Measurements from ENCODE around the gene CCN6. TPM values are rescaled to one million over a fixed set of nuclear protein-coding genes. Genes with fewer than 3 reads are reported as not detected.
A peak's percentile ranks its signal among the peaks of the same experiment; 100 is the strongest.

CCN6 gene
- total and polyA plus RNA-seq, 7 donors, result 0.01 TPM; not detected in 6

DNA sequence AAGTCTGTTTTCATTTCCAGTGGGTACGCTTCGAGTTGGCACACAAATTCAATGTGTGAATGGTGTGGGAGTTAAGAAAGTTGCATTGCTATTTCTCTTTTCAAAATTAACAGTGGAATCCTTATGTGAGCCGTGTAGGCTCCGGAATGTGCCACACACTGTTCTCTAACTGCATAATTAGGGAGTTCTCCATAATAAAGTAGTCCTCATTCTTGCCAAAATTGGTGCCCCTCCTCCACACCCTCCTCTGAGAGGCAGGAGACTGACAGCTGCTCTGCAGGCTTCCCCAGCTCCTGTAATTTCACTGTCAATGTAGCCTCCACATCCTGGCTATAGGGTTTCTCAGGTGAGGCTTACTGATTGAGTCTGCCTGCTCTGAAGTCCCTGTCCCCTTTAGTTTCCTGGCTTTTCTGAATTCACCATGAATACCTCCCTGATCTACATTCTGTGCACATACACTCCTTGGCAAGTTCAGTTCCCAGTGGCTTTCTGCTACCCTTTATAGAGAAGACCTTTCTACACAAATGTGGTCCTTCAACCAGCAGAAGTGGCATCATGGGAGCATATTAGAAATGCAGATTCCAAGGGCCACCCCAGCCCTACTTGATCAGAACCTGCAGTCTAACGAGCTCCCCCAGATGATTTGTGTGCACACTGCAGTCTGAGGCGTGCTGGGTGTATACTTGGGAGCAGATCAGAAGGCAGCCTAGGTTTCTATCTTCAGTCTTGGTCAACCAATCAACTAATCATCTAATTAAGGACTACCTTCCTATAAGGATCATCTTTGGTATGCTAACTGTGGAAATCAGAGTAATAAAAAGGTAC, 19.9 kb upstream of the CCN6 start:
- Histone ChIP-seq H3K27ac (no peak overlapping the region), H3K4me1 (no peaks in the 10 kb centered on the region), H3K4me3 (no peak overlapping the region), H3K36me3 (ENCODE audit: insufficient read depth in 1 of 2, low read depth in 1 of 2) (no peaks in the 10 kb centered on the region), H3K27me3 (ENCODE audit: insufficient read depth in 3 of 3, low read length in 2 of 3) (peaks cover 0 to 4% (median 0%) of the 10 kb centered on the region in 3 donors), H3K9me3 (no peaks in the 10 kb centered on the region)
- WGBS, 3 donors, result 57 to 73% (median 61%) methylated on average over 6 of the region's 6 CpGs
- TF ChIP-seq, protein P1, sequence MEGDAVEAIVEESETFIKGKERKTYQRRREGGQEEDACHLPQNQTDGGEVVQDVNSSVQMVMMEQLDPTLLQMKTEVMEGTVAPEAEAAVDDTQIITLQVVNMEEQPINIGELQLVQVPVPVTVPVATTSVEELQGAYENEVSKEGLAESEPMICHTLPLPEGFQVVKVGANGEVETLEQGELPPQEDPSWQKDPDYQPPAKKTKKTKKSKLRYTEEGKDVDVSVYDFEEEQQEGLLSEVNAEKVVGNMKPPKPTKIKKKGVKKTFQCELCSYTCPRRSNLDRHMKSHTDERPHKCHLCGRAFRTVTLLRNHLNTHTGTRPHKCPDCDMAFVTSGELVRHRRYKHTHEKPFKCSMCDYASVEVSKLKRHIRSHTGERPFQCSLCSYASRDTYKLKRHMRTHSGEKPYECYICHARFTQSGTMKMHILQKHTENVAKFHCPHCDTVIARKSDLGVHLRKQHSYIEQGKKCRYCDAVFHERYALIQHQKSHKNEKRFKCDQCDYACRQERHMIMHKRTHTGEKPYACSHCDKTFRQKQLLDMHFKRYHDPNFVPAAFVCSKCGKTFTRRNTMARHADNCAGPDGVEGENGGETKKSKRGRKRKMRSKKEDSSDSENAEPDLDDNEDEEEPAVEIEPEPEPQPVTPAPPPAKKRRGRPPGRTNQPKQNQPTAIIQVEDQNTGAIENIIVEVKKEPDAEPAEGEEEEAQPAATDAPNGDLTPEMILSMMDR (IDR thresholded peaks at IDR 0.05), result no peak
- intact Hi-C loops (cut with DNase I), result no loop called here
- no peak for ATAC-seq
- DNase-seq, result no peak

- TF ChIP-seq, protein P1 (IDR thresholded peaks at IDR 0.05), result no peak
- H3K27me3 ChIP-seq (ENCODE audit: insufficient read depth in 3 of 3, low read length in 2 of 3), result peaks cover 0 to 4% (median 0%) of the 10 kb centered on the region in 3 donors
- DNase-seq, result no peak
- no peak overlapping the region for H3K4me3 ChIP-seq
- ATAC-seq, result no peak
- H3K36me3 ChIP-seq (ENCODE audit: insufficient read depth in 1 of 2, low read depth in 1 of 2), result no peaks in the 10 kb centered on the region
- no peaks in the 10 kb centered on the region for H3K9me3 ChIP-seq
- 91 to 96% (median 95%) methylated on average over 4 of the region's 4 CpGs for WGBS, 3 donors
- intact Hi-C loops (cut with DNase I), result no loop called here
- no peaks in the 10 kb centered on the region for H3K4me1 ChIP-seq
- peak overlapping the region; percentile 21 for H3K27ac ChIP-seq
Observed at GRCh38 chr6:112034616-112034995, 19.3 kb upstream of the CCN6 start.

DNA sequence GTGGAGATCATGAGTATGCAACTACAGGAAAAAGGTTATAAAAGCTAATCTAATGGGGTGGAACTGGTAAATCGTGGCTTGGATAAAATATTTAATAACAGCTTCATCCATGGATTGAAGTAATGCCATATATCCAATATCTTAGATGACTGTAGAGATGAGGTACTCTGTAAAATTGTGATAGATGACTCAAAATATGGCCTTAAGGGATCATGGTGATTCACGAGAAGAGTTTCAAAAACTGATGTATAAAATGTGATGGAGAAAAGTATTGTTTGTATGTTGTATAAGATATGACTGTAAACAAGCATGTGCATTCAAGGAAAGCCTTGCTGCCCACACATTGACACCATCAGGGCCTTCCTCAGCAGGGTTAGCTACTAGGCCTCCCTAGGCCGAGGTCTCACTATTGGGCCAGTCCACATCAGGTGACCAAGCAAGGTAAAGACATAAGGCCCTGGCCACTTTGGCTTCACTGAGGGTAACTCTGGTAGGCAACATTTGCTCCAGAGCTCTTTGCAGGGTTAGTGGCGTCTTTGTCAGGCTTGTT, 17.7 kb upstream of the CCN6 start:
- WGBS, 3 donors, result 79 to 93% (median 88%) methylated on average over 4 of the region's 4 CpGs
- Histone ChIP-seq H3K4me3 (no peak overlapping the region), H3K27ac (no peak overlapping the region), H3K9me3 (no peaks in the 10 kb centered on the region), H3K4me1 (no peaks in the 10 kb centered on the region), H3K27me3 (ENCODE audit: insufficient read depth in 3 of 3, low read length in 2 of 3) (peaks cover 0 to 4% (median 0%) of the 10 kb centered on the region in 3 donors), H3K36me3 (ENCODE audit: insufficient read depth in 1 of 2, low read depth in 1 of 2) (no peaks in the 10 kb centered on the region)
- ATAC-seq (no peak), DNase-seq (no peak)
- TF ChIP-seq, protein P1 (IDR thresholded peaks at IDR 0.05), result no peak
- intact Hi-C loops (cut with DNase I), result loop anchor here in 1 of 2 donors (5.0 kb wide), 1 partner anchor 329 kb away; no protein-coding TSS in a partner anchor

DNA sequence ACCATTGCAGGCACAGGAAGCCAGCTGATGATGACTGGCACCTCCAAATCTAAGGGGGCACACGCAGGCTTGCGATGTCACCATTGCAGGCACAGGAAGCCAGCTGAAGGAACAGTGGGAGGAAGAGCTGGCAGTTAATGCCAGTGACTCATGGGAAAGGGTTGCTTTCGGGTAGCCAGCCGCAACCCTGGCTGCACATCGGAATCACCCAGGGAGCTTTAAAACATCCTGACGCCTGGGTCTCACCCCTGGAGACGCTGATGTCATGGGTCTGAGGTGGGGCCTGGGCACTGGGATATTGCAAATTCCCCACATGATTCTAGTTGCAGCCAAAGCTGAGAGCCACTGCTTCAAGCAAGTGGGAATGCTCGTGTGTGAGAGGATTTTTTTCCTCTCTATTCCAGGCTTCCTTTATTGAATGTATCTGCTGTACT, 16.1 kb upstream of the CCN6 start:
- peak; percentile 87 to 90 for DNase-seq
- Histone ChIP-seq H3K9me3 (no peaks in the 10 kb centered on the region), H3K27me3 (ENCODE audit: insufficient read depth in 3 of 3, low read length in 2 of 3) (peaks cover 0 to 4% (median 0%) of the 10 kb centered on the region in 3 donors), H3K4me1 (peaks cover 4% of the 10 kb centered on the region), H3K4me3 (no peak overlapping the region), H3K27ac (peak overlapping the region; percentile 58), H3K36me3 (ENCODE audit: insufficient read depth in 1 of 2, low read depth in 1 of 2) (no peaks in the 10 kb centered on the region)
- TF ChIP-seq, protein P1 (IDR thresholded peaks at IDR 0.05), result no peak
- peak; percentile 74 to 96 (median 92) for ATAC-seq
- intact Hi-C loops (cut with DNase I), result loop anchor here in 1 of 2 donors (5.0 kb wide), 1 partner anchor 330 kb away; no protein-coding TSS in a partner anchor
- WGBS, 3 donors, result 19 to 26% (median 24%) methylated on average over 8 of the region's 8 CpGs
